Stimulated activated CD4-positive, alpha-beta T cell treated with anti-CD3 and anti-CD28 coated beads, Interleukin-2, amount 100 ng/mL, for 48 hours (primary cell): Measurements from ENCODE around the gene TRIM14.
A peak's percentile ranks its signal among the peaks of the same experiment; 100 is the strongest.
"Not testable (repeated sequence)": the region's sequence is repeated elsewhere in the genome, so short reads cannot be mapped to it uniquely, and the experiment has no call there.

ENCODE experiments used
- DNase-seq, 2 donors: peaks; one replicate each; pipeline ENCODE4 v3.0.0-alpha.2; 2020

TRIM14 gene

DNA sequence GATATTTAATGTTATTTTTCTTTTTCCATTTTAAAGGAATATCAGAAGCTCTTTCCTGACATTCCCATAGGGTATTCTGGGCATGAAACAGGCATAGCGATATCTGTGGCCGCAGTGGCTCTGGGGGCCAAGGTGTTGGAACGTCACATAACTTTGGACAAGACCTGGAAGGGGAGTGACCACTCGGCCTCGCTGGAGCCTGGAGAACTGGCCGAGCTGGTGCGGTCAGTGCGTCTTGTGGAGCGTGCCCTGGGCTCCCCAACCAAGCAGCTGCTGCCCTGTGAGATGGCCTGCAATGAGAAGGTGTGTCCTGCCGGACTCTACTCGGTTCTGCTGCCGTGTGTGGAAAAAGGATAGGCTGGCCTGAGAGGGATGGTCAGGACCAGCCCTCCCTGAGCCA is 38.2 kb downstream of the TRIM14 start:
- no peak for DNase-seq

DNA sequence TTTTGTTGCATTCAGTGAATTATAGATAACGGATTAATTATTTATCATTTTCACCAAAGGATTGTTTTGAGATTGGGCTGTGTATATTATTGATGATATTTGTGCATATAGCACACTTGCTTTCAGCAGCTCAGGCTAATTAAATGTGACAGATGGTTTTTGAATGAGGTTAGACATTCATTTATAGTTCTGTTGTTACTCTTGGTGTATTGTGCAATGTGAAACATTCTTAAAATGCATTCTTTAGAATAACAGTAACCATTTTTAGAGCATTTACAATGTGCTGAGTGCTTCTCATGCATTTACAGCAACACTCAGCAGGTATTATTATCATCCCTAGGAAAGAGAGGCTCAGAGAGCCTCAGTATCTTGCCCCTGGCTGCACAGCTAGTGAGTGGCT is 38.7 kb downstream of the TRIM14 start:
- DNase-seq = no peak

DNA sequence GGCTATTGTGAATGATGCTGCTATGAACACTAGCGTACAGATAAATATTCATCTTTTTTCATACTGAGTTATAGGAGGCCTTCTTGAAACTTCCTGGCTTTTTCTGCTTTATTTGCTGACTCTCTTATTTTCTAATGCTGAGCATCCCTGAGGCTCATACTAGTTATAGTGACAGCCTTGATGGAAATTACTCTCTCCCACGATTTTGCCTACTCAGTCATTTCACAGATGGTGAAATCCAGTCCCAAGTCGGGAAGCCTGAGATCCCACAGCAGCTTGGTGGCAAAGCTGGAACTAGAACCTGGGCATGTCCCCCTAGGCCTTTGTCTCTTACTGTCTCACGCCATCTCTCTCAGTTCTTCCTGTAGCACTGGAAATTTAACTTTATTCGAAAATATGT is 40.1 kb downstream of the TRIM14 start:
- no peak for DNase-seq

DNA sequence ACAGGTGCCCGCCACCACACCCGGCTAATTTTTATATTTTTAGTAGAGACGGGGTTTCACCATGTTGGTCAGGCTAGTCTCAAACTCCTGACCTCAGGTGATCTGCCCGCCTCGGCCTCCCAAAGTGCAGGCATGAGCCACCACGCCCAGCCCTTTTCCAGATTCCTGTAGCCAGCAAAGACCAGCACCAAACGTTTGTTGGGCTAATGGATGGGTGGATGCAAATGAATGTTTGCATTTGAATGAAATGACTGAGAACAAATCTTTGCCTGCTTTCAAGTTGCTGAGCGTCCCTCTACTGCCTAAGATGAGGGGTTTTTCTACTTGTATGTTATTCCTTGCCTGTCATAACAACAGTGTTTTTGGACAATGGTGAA is 42.5 kb downstream of the TRIM14 start:
- DNase-seq = not testable (repeated sequence)

DNA sequence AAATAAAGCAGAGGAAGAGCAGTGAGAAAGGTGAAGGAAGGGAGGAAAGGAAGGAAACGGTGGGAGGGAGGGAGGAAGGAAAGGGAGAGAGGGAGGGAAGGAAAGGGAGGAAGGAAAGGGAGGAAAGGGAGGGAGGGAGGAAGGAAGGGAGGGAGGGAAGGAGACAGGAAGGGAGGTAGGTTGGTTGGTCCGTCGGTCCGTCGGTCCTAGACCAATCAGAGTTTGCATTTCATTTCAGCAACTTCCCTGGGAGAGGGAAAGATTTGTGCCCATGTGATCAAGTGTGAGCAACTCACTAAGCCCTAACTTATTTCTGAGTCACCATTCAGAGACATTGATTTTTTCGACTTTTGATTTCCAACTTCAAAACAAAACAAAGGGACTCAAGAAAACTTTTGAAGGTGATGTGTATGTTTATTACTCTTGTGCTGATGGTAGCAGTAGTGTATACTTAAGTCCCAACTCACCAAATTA is 43.7 kb downstream of the TRIM14 start:
- no peak for DNase-seq

DNA sequence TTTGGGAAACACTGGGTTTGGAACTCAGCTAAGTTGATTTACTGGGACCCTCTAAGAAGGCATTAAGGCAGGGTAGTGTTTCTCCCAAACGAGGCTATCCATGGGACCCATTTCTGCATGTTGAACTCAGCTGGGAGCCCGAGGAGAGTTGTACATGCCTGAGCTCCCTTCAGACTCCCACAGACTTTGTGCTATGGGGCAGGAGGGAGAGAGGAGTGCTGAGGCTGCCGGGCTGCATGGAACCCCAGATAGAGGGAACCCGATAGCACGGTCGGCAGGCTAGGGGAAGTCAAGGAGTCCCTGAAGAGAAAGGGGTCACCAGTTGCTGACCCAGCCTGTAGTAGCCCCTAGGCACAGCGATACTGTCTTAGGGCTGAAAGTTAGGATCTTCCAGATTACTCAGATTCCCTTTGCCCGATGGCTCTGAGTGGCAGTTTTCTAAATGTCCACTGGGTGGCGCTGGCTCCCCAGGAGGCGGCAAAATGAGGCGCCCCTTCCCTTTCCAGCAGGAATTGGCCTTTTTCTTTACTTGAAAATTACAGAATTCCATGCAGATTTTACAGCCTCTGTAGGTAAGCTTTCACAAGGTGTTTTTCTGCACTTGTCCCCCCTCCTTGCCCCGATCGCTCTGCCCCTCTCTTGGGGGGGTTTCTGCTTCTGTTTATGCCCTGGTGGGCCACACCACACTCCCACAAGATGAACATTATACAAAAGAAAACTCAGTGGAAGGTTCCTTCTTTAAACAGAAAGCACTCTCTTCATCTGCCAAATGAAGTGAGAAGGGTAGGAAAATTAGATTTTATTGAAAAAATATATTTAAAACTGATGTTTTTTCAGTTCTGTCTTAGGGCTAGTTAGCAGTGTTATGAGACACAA is 44.7 kb downstream of the TRIM14 start:
- peak; percentile 63 to 70 for DNase-seq

DNA sequence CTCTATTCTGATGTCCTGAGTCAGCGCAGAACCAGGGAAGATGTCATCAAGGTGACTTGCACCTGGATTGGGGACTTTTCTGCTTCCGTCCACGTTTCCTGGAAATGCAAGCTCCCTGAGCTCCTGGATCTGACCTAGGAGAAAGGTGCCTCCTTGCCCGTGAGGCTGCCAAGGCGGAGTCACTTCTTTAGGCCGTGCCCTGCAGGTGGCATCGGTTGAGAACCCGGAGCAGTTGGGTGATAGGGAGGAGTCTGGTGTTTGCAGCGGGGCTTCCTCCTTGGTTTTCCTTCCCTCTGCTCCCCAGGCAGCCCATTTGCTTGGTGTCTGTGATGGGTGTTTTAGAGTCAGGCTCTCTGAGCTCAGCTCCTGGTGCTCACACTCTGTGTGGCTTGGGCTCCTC is 47.3 kb downstream of the TRIM14 start:
- no peak for DNase-seq

DNA sequence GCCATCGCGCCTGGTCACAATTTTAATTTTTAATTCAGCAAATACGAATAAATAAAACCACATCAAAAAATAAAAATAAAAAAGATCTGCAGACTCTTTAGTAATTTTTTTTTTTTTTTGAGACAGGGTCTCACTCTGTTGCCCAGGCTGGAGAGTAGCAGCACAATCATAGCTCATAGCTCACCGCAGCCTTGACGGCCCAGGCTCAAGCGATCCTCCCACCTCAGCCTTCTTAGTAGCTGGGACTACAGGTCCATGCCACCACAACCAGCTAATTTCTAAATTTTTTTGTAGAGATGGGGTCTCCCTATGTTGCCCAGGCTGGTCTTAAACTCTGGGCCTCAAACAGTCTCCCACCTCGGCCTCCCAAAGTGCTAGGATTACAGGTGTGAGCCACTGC is 48.3 kb downstream of the TRIM14 start:
- DNase-seq = no peak

DNA sequence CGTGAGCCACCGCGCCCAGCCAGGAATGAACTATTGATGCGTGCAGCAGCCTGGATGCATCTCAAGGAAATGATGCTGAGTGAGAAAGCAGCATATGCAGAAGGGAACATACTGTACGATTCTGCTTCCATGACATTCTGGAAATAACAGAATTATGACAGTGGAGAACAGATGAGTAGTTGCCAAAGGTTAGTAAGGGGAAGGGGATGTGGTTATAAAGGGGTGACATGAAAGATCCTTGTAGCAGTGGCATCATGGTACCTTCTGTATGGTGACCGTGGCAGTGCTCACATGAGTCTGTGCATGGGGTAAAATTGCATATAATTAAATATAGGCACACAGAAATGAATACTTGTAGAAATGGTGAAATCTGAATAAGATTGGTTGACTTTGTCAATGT is 49.5 kb downstream of the TRIM14 start:
- DNase-seq = no peak

DNA sequence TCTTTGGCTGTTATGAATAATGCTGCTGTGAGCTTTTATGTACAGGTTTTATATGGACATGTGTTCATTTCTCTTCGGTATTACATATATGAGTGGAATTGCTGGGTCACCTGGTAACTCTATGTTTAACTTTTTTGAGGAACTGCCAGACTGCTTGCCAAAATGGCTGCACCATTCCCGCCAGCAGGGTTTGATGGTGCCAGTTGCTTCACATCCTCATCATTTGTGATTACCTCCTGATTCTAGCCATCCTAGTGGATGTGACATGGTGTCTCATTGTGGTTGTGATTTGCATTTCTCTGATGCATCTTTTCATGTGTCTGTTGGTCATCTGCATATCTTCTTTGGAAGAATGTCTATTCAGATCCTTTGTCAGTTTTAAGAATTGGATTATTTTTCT is 51.8 kb downstream of the TRIM14 start:
- no peak for DNase-seq

DNA sequence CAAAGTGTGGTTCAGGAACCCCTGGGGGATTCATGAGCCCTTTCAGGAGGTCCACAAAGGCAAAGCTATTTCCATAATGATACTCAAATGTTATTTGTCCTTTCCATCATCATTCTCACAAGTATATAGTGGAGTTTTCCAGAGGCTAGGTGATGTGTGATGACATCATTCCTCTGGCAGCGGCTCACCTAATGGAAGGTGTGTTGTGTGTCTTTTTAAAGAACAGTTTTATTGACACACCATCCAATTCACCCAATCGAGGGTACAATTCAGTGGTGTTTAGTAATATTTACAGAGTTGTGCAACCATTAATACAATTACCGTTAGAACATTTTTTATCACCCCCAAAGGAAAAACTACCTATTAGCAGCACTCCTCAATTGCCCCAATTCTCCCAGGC is 52.8 kb downstream of the TRIM14 start:
- no peak for DNase-seq

DNA sequence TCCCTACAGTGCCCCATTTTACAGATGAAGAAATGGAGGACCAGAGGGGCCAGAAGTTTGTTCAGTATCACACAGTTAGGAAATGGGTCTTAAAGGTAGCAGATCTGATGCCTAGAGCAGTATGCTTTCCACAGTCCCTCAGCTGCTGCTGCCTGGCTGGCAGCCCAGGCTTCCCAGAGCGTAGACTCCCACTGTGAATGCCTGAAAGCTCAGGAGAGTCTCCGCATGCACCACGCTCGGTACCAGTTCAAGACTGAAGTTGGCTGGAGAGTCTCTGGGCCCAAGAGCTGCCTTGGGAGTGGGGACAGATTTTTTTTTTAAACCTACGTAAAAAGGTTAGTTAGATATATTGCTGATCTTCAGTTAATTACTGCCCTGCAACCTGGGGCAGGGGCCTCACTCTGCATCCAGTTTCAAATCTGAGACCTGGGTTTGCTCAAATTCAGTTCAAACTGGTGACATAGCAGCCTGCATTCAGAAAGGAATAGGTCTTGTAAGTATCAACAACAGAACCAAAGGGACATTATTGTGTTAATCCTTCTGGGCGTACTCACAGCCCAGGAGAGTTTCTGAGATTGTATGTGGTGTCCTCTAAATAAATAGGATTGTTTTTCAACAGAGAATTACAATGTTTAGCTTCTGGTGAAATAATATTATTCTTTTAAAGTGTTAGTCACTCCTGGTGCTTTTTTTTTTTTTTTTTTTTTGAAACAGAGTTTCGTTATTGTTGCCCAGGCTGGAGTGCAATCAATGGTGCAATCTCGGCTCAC is 54.2 kb downstream of the TRIM14 start:
- DNase-seq = no peak

DNA sequence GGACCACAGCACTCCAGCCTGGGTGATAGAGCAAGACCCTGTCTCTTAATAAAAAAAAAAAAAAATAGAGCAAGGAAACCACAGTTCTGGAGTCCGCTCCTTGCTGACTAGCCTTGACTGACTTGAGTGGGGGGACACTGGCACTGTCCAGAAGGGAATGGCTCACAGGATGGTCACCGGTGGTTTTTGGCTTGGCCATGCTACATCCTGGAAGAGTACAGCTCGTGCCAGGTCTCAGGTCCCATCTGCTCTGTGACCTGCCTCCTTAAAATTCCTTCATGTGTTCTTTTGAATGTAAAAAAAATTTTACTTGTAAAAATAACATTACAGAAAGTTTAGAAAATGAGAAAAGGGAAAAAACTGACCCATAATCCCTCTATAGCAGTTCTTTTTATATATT is 56.9 kb downstream of the TRIM14 start:
- DNase-seq = no peak

DNA sequence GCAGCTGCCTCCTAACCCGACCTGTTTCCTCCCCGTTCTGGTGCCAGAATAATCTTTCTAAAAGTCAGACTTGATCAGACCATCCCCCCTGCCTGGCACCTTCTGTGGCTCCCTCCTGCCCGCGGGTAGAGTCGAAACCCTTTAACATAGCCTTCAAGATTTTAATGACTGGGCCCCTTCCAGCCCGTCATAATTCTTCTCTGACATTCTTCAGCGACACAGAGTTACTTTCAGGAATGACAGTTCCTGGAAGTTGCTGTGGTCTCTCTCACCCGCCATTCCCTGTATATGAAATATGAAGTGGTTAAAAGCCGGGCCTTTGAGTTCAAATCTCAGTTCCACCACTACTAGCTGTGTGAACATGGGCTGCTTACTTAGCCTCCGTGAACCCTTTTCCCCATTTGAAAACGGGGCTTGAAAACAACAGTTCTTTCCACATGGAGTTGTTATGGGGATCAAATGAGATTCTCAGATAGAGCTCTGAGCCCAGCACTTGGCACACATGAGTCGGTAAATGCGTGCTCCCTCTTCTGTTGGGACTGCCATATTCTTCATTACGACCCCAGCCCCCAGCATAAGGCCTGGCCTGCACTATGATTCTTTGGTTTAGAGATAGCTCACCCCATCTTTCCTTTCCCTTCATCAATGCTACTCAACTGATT is 61.8 kb downstream of the TRIM14 start:
- no peak for DNase-seq

DNA sequence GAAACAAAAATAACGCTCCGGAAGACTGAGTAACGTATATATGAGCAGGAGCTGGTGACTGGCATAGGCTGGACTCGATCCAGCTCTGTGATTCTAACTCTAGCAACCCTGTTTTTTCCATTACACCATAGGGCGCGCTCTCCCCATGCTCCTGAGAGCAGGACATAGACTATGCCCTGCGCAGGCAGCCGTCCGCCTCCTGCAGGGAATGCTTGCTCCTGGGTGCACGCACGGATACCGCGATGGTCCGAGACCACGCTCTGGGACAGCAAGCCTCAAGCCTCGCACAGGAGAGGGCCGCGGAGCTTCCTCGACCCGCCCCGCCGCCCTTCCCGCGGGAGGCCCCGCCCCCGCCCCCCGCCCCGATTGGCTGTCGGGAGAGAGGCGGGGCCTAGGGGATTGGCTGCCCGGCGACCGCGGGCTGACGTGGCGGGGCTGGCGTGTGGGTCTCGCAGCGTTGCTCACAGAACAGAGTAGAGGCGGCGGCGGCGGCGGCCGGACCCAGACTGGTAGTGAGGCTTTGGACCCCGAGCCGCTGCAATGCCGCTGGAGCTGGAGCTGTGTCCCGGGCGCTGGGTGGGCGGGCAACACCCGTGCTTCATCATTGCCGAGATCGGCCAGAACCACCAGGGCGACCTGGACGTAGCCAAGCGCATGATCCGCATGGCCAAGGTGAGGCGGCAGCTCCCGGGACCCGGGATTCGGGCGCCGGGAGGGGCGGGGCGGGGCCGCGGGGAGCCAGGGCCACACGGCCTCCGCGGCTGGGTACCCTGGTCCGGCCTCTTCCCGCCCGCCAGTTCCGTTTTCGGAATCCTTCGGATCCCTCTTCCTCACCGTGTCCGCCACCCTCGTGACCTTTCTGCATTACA is 62.5 kb downstream of the TRIM14 start, which contains the start of gene NANS:
Gene NANS (plus strand): TSS at position 464 of the 869 bp plus-strand sequence. CDS start 77 bp downstream, at position 541.
- peak; percentile 87 to 92 for DNase-seq

DNA sequence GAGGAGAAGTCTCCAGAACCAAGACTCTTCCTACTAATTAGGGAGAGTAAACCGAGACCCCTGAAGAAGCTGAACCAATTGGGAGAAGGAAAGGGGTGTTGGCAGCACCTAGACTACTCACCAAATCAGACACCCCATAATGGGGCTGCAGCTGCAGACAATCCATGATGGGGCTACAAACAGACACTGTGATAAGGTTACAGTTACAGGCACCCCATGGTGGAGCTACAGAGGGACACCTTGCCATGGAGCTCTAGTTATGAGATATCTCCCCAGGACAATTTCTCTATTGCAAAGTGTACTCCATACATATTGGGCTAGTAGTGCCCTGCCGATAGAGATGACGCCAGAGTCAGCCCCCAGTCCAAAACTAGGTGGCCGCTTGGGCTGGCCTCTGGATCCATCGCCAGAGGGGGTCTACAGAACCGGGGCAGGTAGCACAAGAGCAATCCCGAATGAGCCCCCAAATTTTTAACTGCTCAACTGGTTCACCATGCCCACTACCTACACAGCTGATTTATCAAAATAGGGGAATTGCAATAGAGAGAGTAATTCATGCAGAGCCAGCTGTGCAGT is 64.6 kb downstream of the TRIM14 start:
- DNase-seq = no peak

DNA sequence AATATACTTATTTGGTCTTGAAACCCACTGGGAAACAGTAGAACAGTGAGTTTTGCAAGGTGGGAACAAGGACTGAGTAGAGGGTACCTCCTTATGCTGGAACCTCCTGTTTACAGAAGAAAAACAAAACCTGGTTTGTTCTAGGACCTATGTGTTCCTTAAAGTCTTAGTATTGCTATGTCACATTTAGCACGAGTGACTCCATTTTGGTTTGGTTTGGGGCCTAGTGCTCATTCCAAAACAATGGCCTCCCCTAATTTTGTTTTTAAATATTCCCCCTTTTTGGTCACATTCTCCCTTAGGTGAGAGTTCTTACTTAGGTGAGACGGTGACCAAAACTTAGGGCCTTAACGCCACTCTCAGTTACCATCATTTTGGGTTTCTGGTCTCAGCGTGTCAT is 68.7 kb downstream of the TRIM14 start:
- DNase-seq = no peak

DNA sequence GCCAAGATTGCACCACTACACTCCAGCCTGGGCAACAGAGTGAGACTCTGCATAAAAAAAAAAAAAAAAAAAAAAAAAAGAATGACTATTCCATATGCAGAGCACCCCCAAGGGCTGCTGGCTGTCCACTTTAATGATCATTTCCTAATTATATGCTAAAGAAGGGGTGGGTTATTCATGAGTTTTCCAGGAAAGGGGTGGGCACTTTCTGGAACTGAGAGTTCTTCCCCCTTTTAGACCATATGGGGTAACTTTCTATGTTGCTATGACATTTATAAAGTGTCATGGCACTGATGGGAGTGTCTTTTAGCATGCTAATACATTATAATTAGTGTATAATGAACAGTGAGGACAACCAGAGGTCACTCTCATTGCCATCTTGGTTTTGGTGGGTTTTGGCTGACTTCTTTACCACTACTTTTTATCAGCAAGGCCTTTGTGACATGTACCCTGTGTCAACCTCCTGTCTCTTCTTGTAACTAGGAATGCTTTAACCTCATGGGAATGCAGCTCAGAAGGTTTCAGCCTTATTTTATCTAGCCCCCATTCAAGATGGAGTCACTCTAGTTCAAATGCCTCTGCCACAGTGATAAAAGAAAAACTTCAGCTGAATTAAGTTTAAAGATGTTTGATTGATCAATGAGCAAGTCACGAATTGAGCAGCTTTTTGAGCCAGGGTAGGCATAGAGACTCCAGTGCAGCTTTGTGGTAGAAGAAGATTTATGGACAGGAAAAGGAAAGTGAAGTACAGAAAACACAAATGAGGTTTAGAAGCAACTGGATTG is 69.5 kb downstream of the TRIM14 start:
- no peak for DNase-seq

DNA sequence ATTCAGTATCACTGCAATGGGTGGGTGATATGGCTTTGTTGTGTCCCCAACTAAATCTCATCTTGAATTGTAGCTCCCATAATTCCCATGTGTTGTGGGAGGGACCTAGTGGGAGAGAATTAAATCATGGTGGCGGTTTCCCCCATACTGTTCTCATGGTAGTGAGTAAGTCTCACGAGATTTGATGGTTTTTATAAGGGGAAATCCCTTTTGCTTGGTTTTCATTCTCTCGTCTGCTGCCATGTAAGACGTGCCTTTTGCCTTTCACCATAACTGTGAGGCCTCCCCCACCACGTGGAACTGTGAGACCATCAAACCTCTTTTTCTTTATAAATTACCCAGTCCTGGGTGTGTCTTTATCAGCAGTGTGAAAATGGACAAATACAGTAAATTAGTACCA is 72.0 kb downstream of the TRIM14 start:
- DNase-seq = no peak

DNA sequence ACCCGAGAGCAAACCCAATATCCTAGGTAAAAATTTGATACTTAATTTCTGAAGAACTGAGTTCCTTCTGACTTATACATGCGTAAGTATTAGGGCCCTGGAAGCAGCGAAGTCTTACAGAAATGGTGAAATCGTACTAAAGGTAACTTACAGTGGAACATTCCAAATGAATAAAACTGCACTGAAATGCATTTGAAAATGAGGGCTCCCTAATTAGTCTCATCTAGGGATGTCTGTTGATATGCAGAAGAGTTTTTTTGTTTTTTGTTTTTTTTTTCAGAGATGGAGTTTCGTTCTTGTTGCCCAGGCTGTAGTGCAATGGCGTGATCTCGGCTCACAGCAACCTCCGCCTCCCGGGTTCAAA is 72.9 kb downstream of the TRIM14 start:
- no peak for DNase-seq
